ENCODE results near the gene RYR2.

DNA sequence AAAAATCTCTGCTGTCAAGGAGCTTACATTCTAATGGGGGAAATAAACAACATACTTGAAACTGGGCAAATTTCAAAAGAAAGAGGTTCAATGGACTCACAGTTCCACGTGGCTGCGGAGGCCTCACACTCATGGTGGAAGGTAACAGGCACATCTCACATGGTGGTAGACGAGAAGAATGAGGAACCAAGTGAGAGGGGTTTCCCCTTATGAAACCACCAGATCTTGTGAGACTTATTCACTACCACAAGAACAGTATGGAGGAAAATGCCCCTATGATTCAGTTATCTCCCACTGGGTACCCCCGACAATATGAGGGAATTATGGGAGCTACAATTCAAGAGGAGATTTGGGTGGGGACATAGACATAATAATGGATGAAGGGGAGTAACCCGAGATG lies 622.4 kb downstream of the RYR2 start:
- TF ChIP-seq, protein P1, sequence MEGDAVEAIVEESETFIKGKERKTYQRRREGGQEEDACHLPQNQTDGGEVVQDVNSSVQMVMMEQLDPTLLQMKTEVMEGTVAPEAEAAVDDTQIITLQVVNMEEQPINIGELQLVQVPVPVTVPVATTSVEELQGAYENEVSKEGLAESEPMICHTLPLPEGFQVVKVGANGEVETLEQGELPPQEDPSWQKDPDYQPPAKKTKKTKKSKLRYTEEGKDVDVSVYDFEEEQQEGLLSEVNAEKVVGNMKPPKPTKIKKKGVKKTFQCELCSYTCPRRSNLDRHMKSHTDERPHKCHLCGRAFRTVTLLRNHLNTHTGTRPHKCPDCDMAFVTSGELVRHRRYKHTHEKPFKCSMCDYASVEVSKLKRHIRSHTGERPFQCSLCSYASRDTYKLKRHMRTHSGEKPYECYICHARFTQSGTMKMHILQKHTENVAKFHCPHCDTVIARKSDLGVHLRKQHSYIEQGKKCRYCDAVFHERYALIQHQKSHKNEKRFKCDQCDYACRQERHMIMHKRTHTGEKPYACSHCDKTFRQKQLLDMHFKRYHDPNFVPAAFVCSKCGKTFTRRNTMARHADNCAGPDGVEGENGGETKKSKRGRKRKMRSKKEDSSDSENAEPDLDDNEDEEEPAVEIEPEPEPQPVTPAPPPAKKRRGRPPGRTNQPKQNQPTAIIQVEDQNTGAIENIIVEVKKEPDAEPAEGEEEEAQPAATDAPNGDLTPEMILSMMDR (IDR thresholded peaks at IDR 0.05), result no peak
- TF ChIP-seq POLR2A (IDR thresholded peaks at IDR 0.05), result no peak

Measured in tibial nerve (tissue), 3 donors.